ENCODE measurements around the gene RPL37.

DNA sequence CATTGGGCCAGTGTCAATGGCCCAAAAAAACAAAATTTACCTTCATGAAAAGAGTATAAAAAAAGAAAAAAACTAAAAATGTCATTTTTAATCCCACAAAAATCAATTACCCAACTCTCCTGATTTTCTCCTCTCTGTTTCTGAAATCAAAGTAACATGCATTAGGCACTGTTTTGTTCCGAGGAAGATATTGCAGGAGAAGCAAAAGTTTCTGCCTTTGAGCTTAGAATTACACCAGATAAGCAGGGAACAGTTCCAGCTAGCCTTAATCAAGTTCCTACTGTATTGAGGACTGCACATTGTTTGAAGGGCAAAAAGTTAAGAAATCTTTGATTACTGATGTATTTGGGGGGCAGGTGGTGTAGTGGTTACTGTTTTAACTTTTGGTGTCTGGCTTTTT lies 35.8 kb downstream of the RPL37 start:
- no peak for TF ChIP-seq EP300 (IDR thresholded peaks at IDR 0.05)
- TF ChIP-seq, protein P1, sequence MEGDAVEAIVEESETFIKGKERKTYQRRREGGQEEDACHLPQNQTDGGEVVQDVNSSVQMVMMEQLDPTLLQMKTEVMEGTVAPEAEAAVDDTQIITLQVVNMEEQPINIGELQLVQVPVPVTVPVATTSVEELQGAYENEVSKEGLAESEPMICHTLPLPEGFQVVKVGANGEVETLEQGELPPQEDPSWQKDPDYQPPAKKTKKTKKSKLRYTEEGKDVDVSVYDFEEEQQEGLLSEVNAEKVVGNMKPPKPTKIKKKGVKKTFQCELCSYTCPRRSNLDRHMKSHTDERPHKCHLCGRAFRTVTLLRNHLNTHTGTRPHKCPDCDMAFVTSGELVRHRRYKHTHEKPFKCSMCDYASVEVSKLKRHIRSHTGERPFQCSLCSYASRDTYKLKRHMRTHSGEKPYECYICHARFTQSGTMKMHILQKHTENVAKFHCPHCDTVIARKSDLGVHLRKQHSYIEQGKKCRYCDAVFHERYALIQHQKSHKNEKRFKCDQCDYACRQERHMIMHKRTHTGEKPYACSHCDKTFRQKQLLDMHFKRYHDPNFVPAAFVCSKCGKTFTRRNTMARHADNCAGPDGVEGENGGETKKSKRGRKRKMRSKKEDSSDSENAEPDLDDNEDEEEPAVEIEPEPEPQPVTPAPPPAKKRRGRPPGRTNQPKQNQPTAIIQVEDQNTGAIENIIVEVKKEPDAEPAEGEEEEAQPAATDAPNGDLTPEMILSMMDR (IDR thresholded peaks at IDR 0.05) = no peak
- TF ChIP-seq POLR2A (IDR thresholded peaks at IDR 0.05) = no peak
